ENCODE results near the gene IFIT3. TPM values are rescaled to one million over a fixed set of nuclear protein-coding genes. Genes with fewer than 3 reads are reported as not detected.

The IFIT3 gene
- total RNA-seq, 5 donors from 2014 or later (not counting 1 experiment from before 2014, with no cell fraction given), result 2.3 to 4.4 (median 3.9) TPM

DNA sequence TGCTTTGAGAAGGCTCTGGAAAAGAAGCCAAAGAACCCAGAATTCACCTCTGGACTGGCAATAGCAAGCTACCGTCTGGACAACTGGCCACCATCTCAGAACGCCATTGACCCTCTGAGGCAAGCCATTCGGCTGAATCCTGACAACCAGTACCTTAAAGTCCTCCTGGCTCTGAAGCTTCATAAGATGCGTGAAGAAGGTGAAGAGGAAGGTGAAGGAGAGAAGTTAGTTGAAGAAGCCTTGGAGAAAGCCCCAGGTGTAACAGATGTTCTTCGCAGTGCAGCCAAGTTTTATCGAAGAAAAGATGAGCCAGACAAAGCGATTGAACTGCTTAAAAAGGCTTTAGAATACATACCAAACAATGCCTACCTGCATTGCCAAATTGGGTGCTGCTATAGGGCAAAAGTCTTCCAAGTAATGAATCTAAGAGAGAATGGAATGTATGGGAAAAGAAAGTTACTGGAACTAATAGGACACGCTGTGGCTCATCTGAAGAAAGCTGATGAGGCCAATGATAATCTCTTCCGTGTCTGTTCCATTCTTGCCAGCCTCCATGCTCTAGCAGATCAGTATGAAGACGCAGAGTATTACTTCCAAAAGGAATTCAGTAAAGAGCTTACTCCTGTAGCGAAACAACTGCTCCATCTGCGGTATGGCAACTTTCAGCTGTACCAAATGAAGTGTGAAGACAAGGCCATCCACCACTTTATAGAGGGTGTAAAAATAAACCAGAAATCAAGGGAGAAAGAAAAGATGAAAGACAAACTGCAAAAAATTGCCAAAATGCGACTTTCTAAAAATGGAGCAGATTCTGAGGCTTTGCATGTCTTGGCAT, 21.1 kb upstream of the IFIT3 start:
- Histone ChIP-seq H3K36me3 (ENCODE audit: control insufficient read depth in 2 of 2, extremely low read depth in 1 of 2, insufficient read depth in 1 of 2, low read length in 1 of 2) (peaks cover 7 to 26% of the 10 kb centered on the region in 2 donors), H3K4me1 (ENCODE audit: control insufficient read depth in 1 of 2, extremely low read depth in 1 of 2, insufficient read depth in 2 of 2, low read length in 2 of 2) (peaks cover 15% of the 10 kb centered on the region in 2 experiments), H3K4me3 (ENCODE audit: control insufficient read depth in 1 of 2, extremely low read depth in 1 of 2, low read length in 1 of 2) (no peak overlapping the region), H3K27me3 (replicated peaks in 1 of 2; ENCODE audit: control insufficient read depth in 2 of 2, extremely low read depth in 1 of 2, insufficient read depth in 2 of 2, low read length in 1 of 2) (no peaks in the 10 kb centered on the region), H3K9me3 (no peaks in the 10 kb centered on the region), H3K27ac (ENCODE audit: low read length) (no peak overlapping the region)
- Mint-ChIP-seq H3K27ac (no peak overlapping the region), H3K4me3 (no peak overlapping the region), H3K27me3 (no peaks in the 10 kb centered on the region), H3K9me3 (peaks cover 10 to 15% (median 12%) of the 10 kb centered on the region in 3 donors), H3K4me1 (peaks cover 24 to 41% (median 36%) of the 10 kb centered on the region in 3 donors), H3K36me3 (peaks cover 62% of the 10 kb centered on the region)
- DNase-seq, result no peak
- ATAC-seq (replicated peaks in 1 of 4), result no peak
- POLR2A ChIA-PET, result no interaction called here
- CTCF ChIA-PET, result no interaction called here
- WGBS (ENCODE audit: insufficient coverage), result 96% methylated on average over 4 of the region's 13 CpGs

GRCh38 chr10:89307269-89307577, 20.6 kb upstream of the IFIT3 start:
- Histone ChIP-seq H3K27me3 (replicated peaks in 1 of 2; ENCODE audit: control insufficient read depth in 2 of 2, extremely low read depth in 1 of 2, insufficient read depth in 2 of 2, low read length in 1 of 2) (no peaks in the 10 kb centered on the region), H3K27ac (ENCODE audit: low read length) (no peak overlapping the region), H3K9me3 (no peaks in the 10 kb centered on the region), H3K4me3 (ENCODE audit: control insufficient read depth in 1 of 2, extremely low read depth in 1 of 2, low read length in 1 of 2) (no peak overlapping the region), H3K4me1 (ENCODE audit: control insufficient read depth in 1 of 2, extremely low read depth in 1 of 2, insufficient read depth in 2 of 2, low read length in 2 of 2) (peaks cover 12 to 15% of the 10 kb centered on the region in 2 experiments), H3K36me3 (ENCODE audit: control insufficient read depth in 2 of 2, extremely low read depth in 1 of 2, insufficient read depth in 1 of 2, low read length in 1 of 2) (peaks cover 7 to 26% of the 10 kb centered on the region in 2 donors)
- DNase-seq, result no peak
- Mint-ChIP-seq H3K9me3 (peaks cover 10 to 15% (median 12%) of the 10 kb centered on the region in 3 donors), H3K27ac (no peak overlapping the region), H3K27me3 (no peaks in the 10 kb centered on the region), H3K4me1 (peaks cover 24 to 38% (median 32%) of the 10 kb centered on the region in 3 donors), H3K4me3 (no peak overlapping the region), H3K36me3 (peaks cover 62% of the 10 kb centered on the region)
- CTCF ChIA-PET, result no interaction called here
- no peak for ATAC-seq (replicated peaks in 1 of 4)
- POLR2A ChIA-PET, result no interaction called here

- ChIA-PET CTCF (interaction anchor here (0.6 to 1.0 kb wide), 3 partner anchors 31 to 80 kb away, joined by 3 read pairs; no protein-coding TSS in a partner anchor), POLR2A (no interaction called here)
- peaks cover 60% of the 10 kb centered on the region for H3K36me3 Mint-ChIP-seq
These were observed 19.5 kb upstream of the IFIT3 start for GRCh38 chr10:89308266-89308665.

GRCh38 chr10:89308736-89309135, 19.1 kb upstream of the IFIT3 start:
- ChIA-PET POLR2A (no interaction called here), CTCF (interaction anchor here (0.6 to 1.0 kb wide), 4 partner anchors 16 to 80 kb away, joined by 3 read pairs; no protein-coding TSS in a partner anchor)
- WGBS (ENCODE audit: insufficient coverage), result 86% methylated on average over 1 of the region's 4 CpGs
- H3K36me3 Mint-ChIP-seq, result peaks cover 57% of the 10 kb centered on the region
- peaks cover 7 to 26% of the 10 kb centered on the region in 2 donors for H3K36me3 ChIP-seq (ENCODE audit: control insufficient read depth in 2 of 2, extremely low read depth in 1 of 2, insufficient read depth in 1 of 2, low read length in 1 of 2)
- no peaks in the 10 kb centered on the region for H3K27me3 Mint-ChIP-seq
- no peaks in the 10 kb centered on the region for H3K9me3 ChIP-seq
- H3K4me3 Mint-ChIP-seq, result no peak overlapping the region
- peaks cover 11 to 24% (median 17%) of the 10 kb centered on the region in 3 donors for H3K4me1 Mint-ChIP-seq
- H3K4me3 ChIP-seq (ENCODE audit: control insufficient read depth in 1 of 2, extremely low read depth in 1 of 2, low read length in 1 of 2), result no peak overlapping the region
- ATAC-seq (replicated peaks in 1 of 4) (no peak), DNase-seq (no peak)
- peaks cover 10 to 15% (median 12%) of the 10 kb centered on the region in 3 donors for H3K9me3 Mint-ChIP-seq
- no peak overlapping the region for H3K27ac ChIP-seq (ENCODE audit: low read length)
- no peak overlapping the region for H3K27ac Mint-ChIP-seq
- H3K4me1 ChIP-seq (ENCODE audit: control insufficient read depth in 1 of 2, extremely low read depth in 1 of 2, insufficient read depth in 2 of 2, low read length in 2 of 2), result peaks cover under 1 to 5% of the 10 kb centered on the region in 2 experiments
- no peaks in the 10 kb centered on the region for H3K27me3 ChIP-seq (replicated peaks in 1 of 2; ENCODE audit: control insufficient read depth in 2 of 2, extremely low read depth in 1 of 2, insufficient read depth in 2 of 2, low read length in 1 of 2)

More at GRCh38 chr10:89308266-89308665, 19.5 kb upstream of the IFIT3 start:
- no peak for DNase-seq
- Mint-ChIP-seq H3K4me3 (no peak overlapping the region), H3K9me3 (peaks cover 10 to 15% (median 12%) of the 10 kb centered on the region in 3 donors), H3K27me3 (no peaks in the 10 kb centered on the region), H3K27ac (no peak overlapping the region), H3K4me1 (peaks cover 16 to 29% (median 21%) of the 10 kb centered on the region in 3 donors)
- no peaks in the 10 kb centered on the region for H3K27me3 ChIP-seq (replicated peaks in 1 of 2; ENCODE audit: control insufficient read depth in 2 of 2, extremely low read depth in 1 of 2, insufficient read depth in 2 of 2, low read length in 1 of 2)
- WGBS (ENCODE audit: insufficient coverage), result 80% methylated on average over 1 of the region's 6 CpGs
- no peak overlapping the region for H3K27ac ChIP-seq (ENCODE audit: low read length)
- no peak for ATAC-seq (replicated peaks in 1 of 4)
- H3K9me3 ChIP-seq, result no peaks in the 10 kb centered on the region
- H3K4me1 ChIP-seq (ENCODE audit: control insufficient read depth in 1 of 2, extremely low read depth in 1 of 2, insufficient read depth in 2 of 2, low read length in 2 of 2), result peaks cover 5 to 9% of the 10 kb centered on the region in 2 experiments
- H3K36me3 ChIP-seq (ENCODE audit: control insufficient read depth in 2 of 2, extremely low read depth in 1 of 2, insufficient read depth in 1 of 2, low read length in 1 of 2), result peaks cover 7 to 26% of the 10 kb centered on the region in 2 donors
- H3K4me3 ChIP-seq (ENCODE audit: control insufficient read depth in 1 of 2, extremely low read depth in 1 of 2, low read length in 1 of 2), result no peak overlapping the region

DNA sequence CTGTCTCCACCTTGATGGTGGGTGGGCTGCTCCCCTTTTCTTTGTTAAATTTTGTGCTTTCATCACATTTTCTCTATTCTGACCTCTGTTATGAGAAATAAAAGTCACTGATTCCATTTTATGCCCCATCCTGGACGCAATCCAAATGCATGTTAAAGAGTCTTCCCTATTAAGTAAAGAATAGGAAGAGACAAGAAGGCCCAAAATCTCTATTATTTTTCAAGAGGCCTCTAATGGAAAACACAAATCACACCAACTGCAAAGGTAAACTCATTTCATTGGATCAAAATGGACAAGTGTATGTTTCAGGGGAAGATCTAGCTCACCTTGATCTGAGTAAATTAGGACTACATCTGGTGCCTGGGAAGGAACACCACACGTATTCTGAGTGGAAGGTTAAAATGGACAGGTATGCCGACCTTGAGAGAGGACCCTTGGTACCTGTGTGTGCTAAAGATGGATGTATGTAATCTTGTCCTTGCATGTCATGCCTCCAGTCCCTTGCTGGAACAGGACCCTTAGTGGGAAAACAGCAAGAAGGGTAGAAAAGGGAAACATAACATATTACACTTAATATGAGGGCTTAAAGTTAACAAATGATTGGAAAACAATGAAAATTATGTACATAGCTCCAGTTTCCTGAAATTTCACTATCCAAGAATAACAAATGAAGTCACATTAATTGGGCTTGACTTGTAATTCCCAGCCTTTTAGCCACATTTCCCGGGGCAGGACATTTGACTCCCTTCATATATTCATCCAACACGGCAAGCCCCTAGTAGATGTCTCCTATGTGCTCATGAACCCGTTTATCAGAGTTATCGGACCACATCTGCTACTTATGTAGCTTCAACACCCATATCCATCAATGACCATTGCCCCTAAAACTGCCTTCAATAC, 18.4 kb upstream of the IFIT3 start:
- ChIA-PET CTCF (interaction anchor here in 1 of 2 donors (0.6 kb wide), 1 partner anchor 15 kb away, joined by 3 read pairs; no protein-coding TSS in a partner anchor), POLR2A (no interaction called here)
- Mint-ChIP-seq H3K27ac (no peak overlapping the region), H3K4me1 (peaks cover 4 to 18% (median 10%) of the 10 kb centered on the region in 3 donors), H3K9me3 (peaks cover 10 to 15% (median 12%) of the 10 kb centered on the region in 3 donors), H3K27me3 (no peaks in the 10 kb centered on the region), H3K4me3 (no peak overlapping the region), H3K36me3 (peaks cover 51% of the 10 kb centered on the region)
- peaks cover 7 to 26% of the 10 kb centered on the region in 2 donors for H3K36me3 ChIP-seq (ENCODE audit: control insufficient read depth in 2 of 2, extremely low read depth in 1 of 2, insufficient read depth in 1 of 2, low read length in 1 of 2)
- ATAC-seq (replicated peaks in 1 of 4), result no peak
- H3K27me3 ChIP-seq (replicated peaks in 1 of 2; ENCODE audit: control insufficient read depth in 2 of 2, extremely low read depth in 1 of 2, insufficient read depth in 2 of 2, low read length in 1 of 2), result no peaks in the 10 kb centered on the region
- H3K4me1 ChIP-seq (ENCODE audit: control insufficient read depth in 1 of 2, extremely low read depth in 1 of 2, insufficient read depth in 2 of 2, low read length in 2 of 2), result no peaks in the 10 kb centered on the region
- H3K9me3 ChIP-seq, result no peaks in the 10 kb centered on the region
- H3K27ac ChIP-seq (ENCODE audit: low read length), result no peak overlapping the region
- no peak for DNase-seq
- no peak overlapping the region for H3K4me3 ChIP-seq (ENCODE audit: control insufficient read depth in 1 of 2, extremely low read depth in 1 of 2, low read length in 1 of 2)
- 92% methylated on average over 5 of the region's 7 CpGs for WGBS (ENCODE audit: insufficient coverage)

Data from T-cell (primary cell).